ENCODE measurements around the gene ZBTB17.
"Not testable (repeated sequence)": the region's sequence is repeated elsewhere in the genome, so short reads cannot be mapped to it uniquely, and the experiment has no call there.

The ZBTB17 gene

GRCh38 chr1:15933684-15934083, 42.2 kb downstream of the ZBTB17 start:
- no peak for DNase-seq

- DNase-seq: no peak
Observed at GRCh38 chr1:15932612-15933011, 43.3 kb downstream of the ZBTB17 start.

GRCh38 chr1:15931884-15932283, 44.0 kb downstream of the ZBTB17 start:
- no peak for DNase-seq

- no peak for DNase-seq
Observed at GRCh38 chr1:15931401-15931800, 44.5 kb downstream of the ZBTB17 start.

- no peak for DNase-seq
Observed at GRCh38 chr1:15928971-15929965, 46.6 kb downstream of the ZBTB17 start.

GRCh38 chr1:15926448-15926847, 49.5 kb downstream of the ZBTB17 start:
- DNase-seq: not testable (repeated sequence)

- DNase-seq: no peak
Observed at GRCh38 chr1:15923241-15923640, 52.7 kb downstream of the ZBTB17 start.

- peak; percentile 55 for DNase-seq
Observed at GRCh38 chr1:15918962-15919715, 56.8 kb downstream of the ZBTB17 start.

- peak; percentile 13 for DNase-seq
Observed at GRCh38 chr1:15916916-15917315, 59.0 kb downstream of the ZBTB17 start.

GRCh38 chr1:15916417-15916816, 59.5 kb downstream of the ZBTB17 start:
- DNase-seq: no peak

- peak; percentile 43 for DNase-seq
Observed at GRCh38 chr1:15915991-15916390, 59.9 kb downstream of the ZBTB17 start.

- not testable (repeated sequence) for DNase-seq
Observed at GRCh38 chr1:15913607-15914006, 62.3 kb downstream of the ZBTB17 start.

- DNase-seq: no peak
Observed at GRCh38 chr1:15911927-15912326, 64.0 kb downstream of the ZBTB17 start.

GRCh38 chr1:15911141-15911540, 64.8 kb downstream of the ZBTB17 start:
- no peak for DNase-seq

- no peak for DNase-seq
Observed at GRCh38 chr1:15908597-15908996, 67.3 kb downstream of the ZBTB17 start.

- no peak for DNase-seq
Observed at GRCh38 chr1:15902882-15903281, 73.0 kb downstream of the ZBTB17 start.

- DNase-seq: no peak
Observed at GRCh38 chr1:15900662-15901279, 75.1 kb downstream of the ZBTB17 start.

- no peak for DNase-seq
Observed at GRCh38 chr1:15899266-15899665, 76.6 kb downstream of the ZBTB17 start.

- DNase-seq: not testable (repeated sequence)
Observed at GRCh38 chr1:15896841-15897610, 78.9 kb downstream of the ZBTB17 start.

GRCh38 chr1:15895233-15895632, 80.7 kb downstream of the ZBTB17 start:
- no peak for DNase-seq

GRCh38 chr1:15892857-15893599, 82.9 kb downstream of the ZBTB17 start:
- not testable (repeated sequence) for DNase-seq
